B cell (primary cell): Measurements from ENCODE around the gene FABP3. TPM values are rescaled to one million over a fixed set of nuclear protein-coding genes. Genes with fewer than 3 reads are reported as not detected.

ENCODE experiments used
- ATAC-seq: fragments of 200-7000 bp; cut with Tn5 transposase; one replicate; pipeline ENCODE4 v1.10.0; 2021; ENCODE audit warnings: low read depth, mild to moderate bottlenecking, moderate number of reproducible peaks, moderate library complexity
- CTCF ChIA-PET: fragments of 350-600 bp; sonication (Branson Sonifier 250); formaldehyde crosslinking; loops from one replicate; lab custom pipeline; 2021; ENCODE audit warnings: antibody characterized with exemption, inconsistent platforms; lab: Charles Lee
- POLR2A ChIA-PET: fragments of 350-600 bp; sonication (Branson Sonifier 250); formaldehyde crosslinking; loops from one replicate; lab custom pipeline; 2021; ENCODE audit warnings: antibody characterized with exemption; lab: Charles Lee
- DNase-seq: peaks from one replicate; pipeline ENCODE4 v3.0.0; 2013
- H2AFZ ChIP-seq: 2 replicates; pipeline ENCODE4 v1.6.1; 2012; ENCODE audit warnings: mild to moderate bottlenecking, low read depth, low read length; ENCODE audit not compliant: insufficient read depth, poor library complexity, severe bottlenecking
- H3K27ac ChIP-seq, 2 donors: 1 replicate in 1 of 2; 2 replicates in 1 of 2; pipeline ENCODE4 v1.5.1; 2012 to 2013; ENCODE audit warnings: low read length in 2 of 2, mild to moderate bottlenecking in 2 of 2, moderate library complexity in 1 of 2
- H3K27me3 ChIP-seq, 4 experiments: fragments of 200-600 bp in 1 of 4; sonication (generic) in 1 of 4; replicated peaks in 1 of 4; 1 replicate in 2 of 4; 2 replicates in 2 of 4; pipeline versions ENCODE4 v1.6.1 to v1.7.0; 2013 to 2016; ENCODE audit warnings: low read length in 3 of 4, mild to moderate bottlenecking in 2 of 4, mixed read lengths in 1 of 4, moderate library complexity in 1 of 4; ENCODE audit not compliant: insufficient read depth in 4 of 4, control insufficient read depth in 3 of 4; ENCODE audit errors: control extremely low read depth in 1 of 4
- H3K36me3 ChIP-seq, 2 experiments: replicated peaks in 1 of 2; 1 replicate in 1 of 2; 2 replicates in 1 of 2; pipeline versions ENCODE4 v1.6.1 to v1.7.1; 2013; ENCODE audit warnings: low read length in 1 of 2; ENCODE audit not compliant: insufficient read depth in 2 of 2, control insufficient read depth in 1 of 2; ENCODE audit errors: control extremely low read depth in 1 of 2, extremely low read depth in 1 of 2
- H3K4me1 ChIP-seq, 2 donors: fragments of 200-600 bp in 1 of 2; sonication (generic) in 1 of 2; 1 replicate in 1 of 2; 2 replicates in 1 of 2; pipeline versions ENCODE4 v1.5.1 to v1.6.1; 2013 to 2017; ENCODE audit warnings: low read length in 2 of 2; ENCODE audit not compliant: control insufficient read depth in 2 of 2, insufficient read depth in 2 of 2
- H3K4me2 ChIP-seq: replicated peaks from 2 replicates; pipeline ENCODE3; 2012; ENCODE audit warnings: mild to moderate bottlenecking, low read depth, low read length; ENCODE audit not compliant: poor library complexity, severe bottlenecking
- H3K4me3 ChIP-seq, 5 experiments: fragments of 200-600 bp in 1 of 5; sonication (generic) in 1 of 5; 1 replicate in 3 of 5; 2 replicates in 2 of 5; pipeline versions ENCODE4 v1.5.1 to v1.7.0; 2011 to 2016; ENCODE audit warnings: low read length in 4 of 5, mild to moderate bottlenecking in 4 of 5, low read depth in 2 of 5, control low read depth in 1 of 5, moderate library complexity in 1 of 5; ENCODE audit not compliant: insufficient read depth in 1 of 5; ENCODE audit errors: control extremely low read depth in 1 of 5, extremely low read depth in 1 of 5
- H3K79me2 ChIP-seq: fragments of 200-600 bp; sonication (generic); one replicate; pipeline ENCODE4 v1.6.0; 2016; ENCODE audit warnings: low read length; ENCODE audit not compliant: control insufficient read depth, insufficient read depth
- H3K9ac ChIP-seq: fragments of 200-600 bp; sonication (generic); 2 replicates; pipeline ENCODE4 v1.6.1; 2017; ENCODE audit warnings: mild to moderate bottlenecking, low read length, moderate library complexity
- H3K9me3 ChIP-seq, 3 donors: one replicate each; pipeline versions ENCODE4 v1.6.1 to v1.7.1; 2013; ENCODE audit warnings: low read length in 2 of 3; ENCODE audit not compliant: control insufficient read depth in 2 of 3, insufficient read depth in 1 of 3; ENCODE audit errors: control extremely low read depth in 1 of 3
- H4K20me1 ChIP-seq: 2 replicates; pipeline ENCODE4 v1.6.0; 2012; ENCODE audit warnings: mild to moderate bottlenecking, low read length; ENCODE audit not compliant: insufficient read depth, control insufficient read depth, poor library complexity, severe bottlenecking
- H3K27ac Mint-ChIP-seq: one replicate; pipeline ENCODE4 v1.8.0; 2021; ENCODE audit warnings: mixed read lengths
- H3K27me3 Mint-ChIP-seq: one replicate; pipeline ENCODE4 v1.8.0; 2021; ENCODE audit warnings: mixed read lengths
- H3K4me1 Mint-ChIP-seq: one replicate; pipeline ENCODE4 v1.8.0; 2021; ENCODE audit warnings: mixed read lengths
- H3K4me3 Mint-ChIP-seq: one replicate; pipeline ENCODE4 v1.8.0; 2021; ENCODE audit warnings: mixed read lengths
- H3K9me3 Mint-ChIP-seq: one replicate; pipeline ENCODE4 v1.8.0; 2022; ENCODE audit warnings: mixed read lengths; ENCODE audit not compliant: insufficient read depth
- CTCF ChIP-seq: fragments of 200-600 bp; IDR thresholded peaks from one replicate; pipeline ENCODE4 v1.8.0; 2022; ENCODE audit warnings: antibody characterized with exemption, mild to moderate bottlenecking
- EZH2 ChIP-seq: IDR thresholded peaks from 2 replicates; pipeline ENCODE4 v1.6.1; 2012; ENCODE audit warnings: borderline replicate concordance, low read depth, mild to moderate bottlenecking, moderate library complexity, low read length; ENCODE audit not compliant: insufficient read depth, poor library complexity, severe bottlenecking
- WGBS: methylation state at CpG from one replicate; pipeline ENCODE4 v1.1.5; 2013; ENCODE audit warnings: missing lambda C conversion rate; ENCODE audit not compliant: insufficient coverage; 5-methylcytosine and 5-hydroxymethylcytosine counted together
- intact Hi-C: fragments of 100-400 bp; cut with micrococcal nuclease; formaldehyde crosslinking; loops from one replicate; pipeline ENCODE4 v1.10.0; 2022
- polyA plus RNA-seq: library from polyadenylated mRNA; depleted of rRNA; stranded (reverse); fragments of >200 nt; gene quantifications from 2 replicates; pipeline ENCODE4 v1.2.3, GENCODE V29; 2012
- total RNA-seq, 2 donors: library from RNA; stranded (reverse); fragments of 120-200 nt in 1 of 2; gene quantifications; 1 replicate in 1 of 2; 2 replicates in 1 of 2; pipeline versions ENCODE4 v1.2.3 to v1.2.4, GENCODE V29; 2013 to 2022

Gene FABP3
- total and polyA plus RNA-seq, 2 donors (not counting 1 experiment from before 2014, with no cell fraction given): not detected

GRCh38 chr1:31361607-31362006 is 11.3 kb downstream of the FABP3 start:
- WGBS: no CpG with 5 or more reads among the region's 6 CpGs
- Mint-ChIP-seq H3K4me3 (no peak overlapping the region), H3K27me3 (no peaks in the 10 kb centered on the region), H3K27ac (no peak overlapping the region), H3K9me3 (no peaks in the 10 kb centered on the region), H3K4me1 (no peaks in the 10 kb centered on the region)
- peaks cover 6 to 49% of the 10 kb centered on the region in 2 experiments for H3K36me3 ChIP-seq
- H3K9ac ChIP-seq: no peak overlapping the region
- no peaks in the 10 kb centered on the region for H3K79me2 ChIP-seq
- intact Hi-C loops: no loop called here
- ATAC-seq (no peak), DNase-seq (no peak)
- no peaks in the 10 kb centered on the region for H3K27me3 ChIP-seq
- no peaks in the 10 kb centered on the region for H4K20me1 ChIP-seq
- TF ChIP-seq EZH2 (no peak), CTCF (no peak)
- H3K4me1 ChIP-seq: no peaks in the 10 kb centered on the region
- no peak overlapping the region for H3K27ac ChIP-seq
- CTCF ChIA-PET: interaction anchor here (1.1 kb wide), 1 partner anchor 12 kb away, joined by 3 read pairs; no protein-coding TSS in a partner anchor
- no peaks in the 10 kb centered on the region for H3K9me3 ChIP-seq
- H2AFZ ChIP-seq: no peak overlapping the region
- H3K4me3 ChIP-seq: no peak overlapping the region
- POLR2A ChIA-PET: no interaction called here
- H3K4me2 ChIP-seq: no peak overlapping the region

GRCh38 chr1:31356427-31356826 is 16.4 kb downstream of the FABP3 start:
- Mint-ChIP-seq H3K9me3 (no peaks in the 10 kb centered on the region), H3K4me1 (no peaks in the 10 kb centered on the region), H3K4me3 (no peak overlapping the region), H3K27ac (no peak overlapping the region), H3K27me3 (no peaks in the 10 kb centered on the region)
- Histone ChIP-seq H3K4me1 (no peaks in the 10 kb centered on the region), H2AFZ (no peak overlapping the region), H3K36me3 (peaks cover 20 to 51% of the 10 kb centered on the region in 2 experiments), H3K4me2 (no peak overlapping the region), H3K9me3 (no peaks in the 10 kb centered on the region), H4K20me1 (no peaks in the 10 kb centered on the region), H3K27me3 (no peaks in the 10 kb centered on the region), H3K9ac (no peak overlapping the region), H3K4me3 (no peak overlapping the region), H3K79me2 (no peaks in the 10 kb centered on the region), H3K27ac (no peak overlapping the region)
- CTCF ChIA-PET: no interaction called here
- TF ChIP-seq CTCF (no peak), EZH2 (no peak)
- POLR2A ChIA-PET: no interaction called here
- WGBS: no CpG with 5 or more reads among the region's 2 CpGs
- ATAC-seq (no peak), DNase-seq (no peak)
- intact Hi-C loops: no loop called here
